GM23338 (cell line): ENCODE measurements around the gene FMN1.

ENCODE experiments used
- EZH2 ChIP-seq: fragments of 200-600 bp; sonication (generic); IDR thresholded peaks from one replicate; pipeline ENCODE4 v1.8.0; 2017; ENCODE audit warnings: antibody characterized with exemption, mild to moderate bottlenecking, low read depth; ENCODE audit not compliant: unreplicated experiment
- EZH2phosphoT487 ChIP-seq: fragments of 200-600 bp; sonication (generic); IDR thresholded peaks from one replicate; pipeline ENCODE4 v1.8.1; 2018; ENCODE audit warnings: antibody characterized with exemption; ENCODE audit not compliant: unreplicated experiment
- JUNB ChIP-seq: IDR thresholded peaks from one replicate; pipeline ENCODE4 v1.6.1; 2016; ENCODE audit warnings: antibody characterized with exemption; ENCODE audit not compliant: unreplicated experiment
- POLR2AphosphoS5 ChIP-seq: IDR thresholded peaks from 2 replicates; pipeline ENCODE4 v1.6.1; 2016; ENCODE audit warnings: antibody characterized with exemption, low read depth
- TF ChIP-seq, protein P1 (sequence below), 2 experiments: fragments of 200-600 bp in 1 of 2; sonication (generic) in 1 of 2; conservative IDR thresholded peaks; 2 replicates each; pipeline versions ENCODE4 v1.5.1 to v1.6.1; 2016 to 2017; ENCODE audit warnings: antibody characterized with exemption in 2 of 2, low read depth in 2 of 2, mild to moderate bottlenecking in 2 of 2, moderate library complexity in 1 of 2
- TF ChIP-seq, protein P2 (sequence below): IDR thresholded peaks from one replicate; pipeline ENCODE4 v1.6.1; 2018; ENCODE audit warnings: antibody characterized with exemption; ENCODE audit not compliant: unreplicated experiment

DNA sequence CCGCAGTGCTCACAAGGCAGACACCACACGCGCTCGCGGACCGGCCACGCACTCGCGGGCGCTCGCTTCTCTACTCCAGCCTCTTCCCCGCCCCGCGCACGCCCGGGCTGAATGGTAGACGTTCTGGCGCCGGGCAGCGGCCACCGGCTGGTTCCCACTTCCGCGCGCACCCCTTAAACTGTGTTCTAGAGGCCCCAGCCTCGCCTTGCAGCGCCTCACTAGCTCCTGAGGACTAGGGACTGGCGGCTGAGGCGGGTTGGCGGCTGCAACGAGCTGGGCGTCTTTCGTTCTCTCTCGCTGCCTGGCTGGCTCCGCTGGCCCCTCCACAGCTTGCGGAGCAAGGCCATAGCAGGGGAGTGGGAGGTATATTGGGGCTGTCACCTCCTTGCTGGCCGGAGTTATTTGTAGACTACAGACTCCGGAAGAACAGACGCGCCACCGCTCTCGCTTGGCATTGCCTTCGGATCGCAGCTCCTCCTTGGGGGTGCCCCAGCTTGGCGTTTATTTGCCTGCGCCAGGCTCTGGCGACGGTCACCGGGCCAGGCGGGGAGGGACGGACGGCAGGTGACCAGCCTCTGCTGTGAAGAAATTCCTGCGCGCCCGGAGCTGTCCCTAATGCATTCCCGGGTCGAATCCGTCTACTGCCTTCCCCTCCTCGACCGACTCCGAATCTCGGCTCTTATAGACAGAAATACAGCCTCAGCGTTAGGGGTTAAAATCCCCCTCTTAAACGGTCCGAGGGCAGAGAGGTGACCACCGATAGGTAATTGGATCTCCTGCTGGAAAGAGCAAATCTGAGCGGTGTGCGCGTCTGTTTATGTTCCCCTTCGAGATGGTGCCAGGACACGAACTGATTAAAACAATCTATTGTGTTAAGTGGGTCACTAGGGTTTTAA, 475.4 kb downstream of the FMN1 start:
- TF ChIP-seq, protein P1, sequence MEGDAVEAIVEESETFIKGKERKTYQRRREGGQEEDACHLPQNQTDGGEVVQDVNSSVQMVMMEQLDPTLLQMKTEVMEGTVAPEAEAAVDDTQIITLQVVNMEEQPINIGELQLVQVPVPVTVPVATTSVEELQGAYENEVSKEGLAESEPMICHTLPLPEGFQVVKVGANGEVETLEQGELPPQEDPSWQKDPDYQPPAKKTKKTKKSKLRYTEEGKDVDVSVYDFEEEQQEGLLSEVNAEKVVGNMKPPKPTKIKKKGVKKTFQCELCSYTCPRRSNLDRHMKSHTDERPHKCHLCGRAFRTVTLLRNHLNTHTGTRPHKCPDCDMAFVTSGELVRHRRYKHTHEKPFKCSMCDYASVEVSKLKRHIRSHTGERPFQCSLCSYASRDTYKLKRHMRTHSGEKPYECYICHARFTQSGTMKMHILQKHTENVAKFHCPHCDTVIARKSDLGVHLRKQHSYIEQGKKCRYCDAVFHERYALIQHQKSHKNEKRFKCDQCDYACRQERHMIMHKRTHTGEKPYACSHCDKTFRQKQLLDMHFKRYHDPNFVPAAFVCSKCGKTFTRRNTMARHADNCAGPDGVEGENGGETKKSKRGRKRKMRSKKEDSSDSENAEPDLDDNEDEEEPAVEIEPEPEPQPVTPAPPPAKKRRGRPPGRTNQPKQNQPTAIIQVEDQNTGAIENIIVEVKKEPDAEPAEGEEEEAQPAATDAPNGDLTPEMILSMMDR (conservative IDR thresholded peaks at IDR 0.05; ENCODE audit: low read depth in 2 of 2) = no peak
- TF ChIP-seq JUNB = no peak
- TF ChIP-seq POLR2AphosphoS5 = no peak
- TF ChIP-seq EZH2 = peak; percentile 82
- TF ChIP-seq EZH2phosphoT487 = peak; percentile 1
- TF ChIP-seq, protein P2, sequence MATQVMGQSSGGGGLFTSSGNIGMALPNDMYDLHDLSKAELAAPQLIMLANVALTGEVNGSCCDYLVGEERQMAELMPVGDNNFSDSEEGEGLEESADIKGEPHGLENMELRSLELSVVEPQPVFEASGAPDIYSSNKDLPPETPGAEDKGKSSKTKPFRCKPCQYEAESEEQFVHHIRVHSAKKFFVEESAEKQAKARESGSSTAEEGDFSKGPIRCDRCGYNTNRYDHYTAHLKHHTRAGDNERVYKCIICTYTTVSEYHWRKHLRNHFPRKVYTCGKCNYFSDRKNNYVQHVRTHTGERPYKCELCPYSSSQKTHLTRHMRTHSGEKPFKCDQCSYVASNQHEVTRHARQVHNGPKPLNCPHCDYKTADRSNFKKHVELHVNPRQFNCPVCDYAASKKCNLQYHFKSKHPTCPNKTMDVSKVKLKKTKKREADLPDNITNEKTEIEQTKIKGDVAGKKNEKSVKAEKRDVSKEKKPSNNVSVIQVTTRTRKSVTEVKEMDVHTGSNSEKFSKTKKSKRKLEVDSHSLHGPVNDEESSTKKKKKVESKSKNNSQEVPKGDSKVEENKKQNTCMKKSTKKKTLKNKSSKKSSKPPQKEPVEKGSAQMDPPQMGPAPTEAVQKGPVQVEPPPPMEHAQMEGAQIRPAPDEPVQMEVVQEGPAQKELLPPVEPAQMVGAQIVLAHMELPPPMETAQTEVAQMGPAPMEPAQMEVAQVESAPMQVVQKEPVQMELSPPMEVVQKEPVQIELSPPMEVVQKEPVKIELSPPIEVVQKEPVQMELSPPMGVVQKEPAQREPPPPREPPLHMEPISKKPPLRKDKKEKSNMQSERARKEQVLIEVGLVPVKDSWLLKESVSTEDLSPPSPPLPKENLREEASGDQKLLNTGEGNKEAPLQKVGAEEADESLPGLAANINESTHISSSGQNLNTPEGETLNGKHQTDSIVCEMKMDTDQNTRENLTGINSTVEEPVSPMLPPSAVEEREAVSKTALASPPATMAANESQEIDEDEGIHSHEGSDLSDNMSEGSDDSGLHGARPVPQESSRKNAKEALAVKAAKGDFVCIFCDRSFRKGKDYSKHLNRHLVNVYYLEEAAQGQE = no peak
